Activated CD4-positive, alpha-beta T cell treated with anti-CD3 and anti-CD28 coated beads, Interleukin-2, amount 50 U/mL, for 16 hours (primary cell): ENCODE measurements around the gene RCSD1.

Experiments
- DNase-seq: peaks from one replicate; pipeline ENCODE4 v3.0.0-alpha.2; 2020

RCSD1 gene

GRCh38 chr1:167645140-167645541, 15.1 kb downstream of the RCSD1 start:
- no peak for DNase-seq

- DNase-seq = no peak
These were observed 15.8 kb downstream of the RCSD1 start for GRCh38 chr1:167645625-167646414.

- DNase-seq = no peak
These were observed 18.3 kb downstream of the RCSD1 start for GRCh38 chr1:167648252-167648849.

- no peak for DNase-seq
These were observed 19.1 kb downstream of the RCSD1 start for GRCh38 chr1:167648978-167649744.

GRCh38 chr1:167650269-167651160, 20.5 kb downstream of the RCSD1 start:
- DNase-seq = no peak

GRCh38 chr1:167651161-167651693, 21.2 kb downstream of the RCSD1 start:
- no peak for DNase-seq

GRCh38 chr1:167654975-167655575, 25.0 kb downstream of the RCSD1 start:
- no peak for DNase-seq

- DNase-seq = no peak
These were observed 26.6 kb downstream of the RCSD1 start for GRCh38 chr1:167656657-167657056.

- no peak for DNase-seq
These were observed 28.7 kb downstream of the RCSD1 start for GRCh38 chr1:167658574-167659328.

GRCh38 chr1:167659450-167659849, 29.4 kb downstream of the RCSD1 start:
- no peak for DNase-seq

GRCh38 chr1:167659881-167660280, 29.8 kb downstream of the RCSD1 start:
- no peak for DNase-seq

- DNase-seq = no peak
These were observed 31.7 kb downstream of the RCSD1 start for GRCh38 chr1:167661527-167662426.

- no peak for DNase-seq
These were observed 33.2 kb downstream of the RCSD1 start for GRCh38 chr1:167663002-167663772.

GRCh38 chr1:167665469-167665868, 35.4 kb downstream of the RCSD1 start:
- no peak for DNase-seq

GRCh38 chr1:167666416-167666815, 36.4 kb downstream of the RCSD1 start:
- DNase-seq = no peak

GRCh38 chr1:167667536-167667935, 37.5 kb downstream of the RCSD1 start:
- no peak for DNase-seq

- DNase-seq = no peak
These were observed 38.1 kb downstream of the RCSD1 start for GRCh38 chr1:167668108-167668507.

- no peak for DNase-seq
These were observed 39.4 kb downstream of the RCSD1 start for GRCh38 chr1:167669209-167670124.
